ENCODE measurements around the gene OVOL3. TPM values are rescaled to one million over a fixed set of nuclear protein-coding genes. Genes with fewer than 3 reads are reported as not detected.

The OVOL3 gene
- total RNA-seq, 2 experiments from 2014 or later: not detected

DNA sequence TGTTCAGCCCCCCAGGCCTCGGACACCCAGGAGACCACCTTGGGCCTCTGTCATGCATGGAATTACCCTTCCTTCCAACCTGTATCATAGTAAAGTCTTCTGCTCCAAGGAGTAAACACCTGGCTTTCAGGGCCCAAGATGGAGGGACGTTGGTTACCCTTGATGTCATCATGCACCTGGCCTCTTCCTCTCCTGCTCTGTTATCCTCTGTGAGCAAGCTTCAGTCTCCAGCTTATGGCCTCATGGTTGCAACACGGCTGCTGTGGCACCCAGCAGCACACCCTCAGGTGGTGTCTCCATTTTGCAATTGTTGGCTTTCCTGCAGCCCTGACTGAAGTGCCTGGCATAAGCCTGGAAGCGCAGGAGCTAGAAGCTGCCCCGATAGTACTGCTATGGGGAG is 4.0 kb upstream of the OVOL3 start:
- Mint-ChIP-seq H3K27me3 (no peaks in the 10 kb centered on the region), H3K4me3 (no peak overlapping the region), H3K4me1 (no peaks in the 10 kb centered on the region), H3K27ac (no peak overlapping the region), H3K9me3 (no peaks in the 10 kb centered on the region), H3K36me3 (peaks cover 13% of the 10 kb centered on the region)
- POLR2A ChIA-PET: interaction anchor here (0.8 to 1.6 kb wide), 2 partner anchors 14 to 21 kb away, joined by 5 read pairs; no protein-coding TSS in a partner anchor
- ATAC-seq (ENCODE audit: low read depth) (no peak), DNase-seq (no peak)

DNA sequence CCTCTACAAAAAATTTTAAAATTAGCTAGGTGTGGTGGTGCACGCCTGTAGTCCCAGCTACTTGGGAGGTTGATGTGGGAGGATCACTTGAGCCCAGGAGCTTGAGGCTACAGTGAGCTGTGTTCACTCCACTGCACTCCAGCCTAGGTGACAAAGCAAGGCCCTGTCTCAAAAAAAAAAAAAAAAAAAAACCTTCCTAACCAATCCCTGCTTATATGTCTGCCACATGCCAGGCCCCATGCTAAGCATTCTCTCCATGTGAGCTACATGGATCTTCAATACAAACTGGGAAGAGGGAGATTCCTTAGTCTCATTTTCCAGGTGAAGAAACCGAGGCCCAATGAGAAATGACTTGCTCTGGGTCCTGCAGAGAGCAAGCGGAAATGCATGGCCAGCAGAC is 2.3 kb upstream of the OVOL3 start:
- POLR2A ChIA-PET: no interaction called here
- Mint-ChIP-seq H3K36me3 (peaks cover 16% of the 10 kb centered on the region), H3K9me3 (no peaks in the 10 kb centered on the region), H3K27ac (no peak overlapping the region), H3K27me3 (no peaks in the 10 kb centered on the region), H3K4me3 (no peak overlapping the region), H3K4me1 (peaks cover 7% of the 10 kb centered on the region)
- DNase-seq (no peak), ATAC-seq (ENCODE audit: low read depth) (no peak)

DNA sequence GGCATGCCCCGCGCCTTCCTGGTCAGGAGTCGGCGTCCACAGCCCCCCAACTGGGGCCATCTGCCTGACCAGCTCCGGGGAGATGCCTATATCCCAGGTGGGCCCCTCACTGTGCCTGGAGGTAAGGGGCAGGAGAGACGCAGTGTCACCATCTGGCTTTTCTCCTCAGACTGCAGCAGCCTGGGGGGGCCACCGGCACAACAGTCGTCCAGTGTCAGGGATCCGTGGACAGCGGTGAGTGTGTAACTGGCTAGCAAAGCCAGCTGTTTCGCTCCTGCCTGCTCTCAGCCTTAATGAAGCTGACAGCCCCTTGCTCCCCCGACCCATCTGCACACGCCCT is 227 bp downstream of the OVOL3 start:
- ATAC-seq (ENCODE audit: low read depth): no peak
- no peaks in the 10 kb centered on the region for H3K9me3 Mint-ChIP-seq
- H3K4me1 Mint-ChIP-seq: peaks cover 17% of the 10 kb centered on the region
- H3K36me3 Mint-ChIP-seq: peaks cover 11% of the 10 kb centered on the region
- no peaks in the 10 kb centered on the region for H3K27me3 Mint-ChIP-seq
- H3K4me3 Mint-ChIP-seq: no peak overlapping the region
- no peak for DNase-seq
- POLR2A ChIA-PET: no interaction called here
- no peak overlapping the region for H3K27ac Mint-ChIP-seq

DNA sequence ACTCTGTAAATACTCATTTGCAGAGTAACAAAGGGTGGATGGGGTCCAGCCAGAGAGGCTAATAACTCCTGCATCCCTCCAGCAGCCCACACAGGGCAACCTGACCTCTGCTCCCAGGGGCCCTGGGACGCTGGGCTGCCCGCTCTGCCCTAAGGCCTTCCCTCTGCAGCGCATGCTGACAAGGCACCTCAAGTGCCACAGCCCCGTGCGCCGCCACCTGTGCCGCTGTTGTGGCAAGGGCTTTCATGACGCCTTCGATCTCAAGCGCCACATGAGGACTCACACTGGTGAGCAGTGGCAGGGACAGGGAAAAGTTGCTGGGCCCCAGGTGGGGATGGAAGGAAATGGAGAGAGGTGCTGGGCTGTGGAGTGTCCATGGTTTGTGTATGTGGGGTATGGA is 1.7 kb downstream of the OVOL3 start:
- peak overlapping the region; percentile 71 for H3K4me3 Mint-ChIP-seq
- H3K36me3 Mint-ChIP-seq: peaks cover 15% of the 10 kb centered on the region
- no peaks in the 10 kb centered on the region for H3K27me3 Mint-ChIP-seq
- H3K9me3 Mint-ChIP-seq: no peaks in the 10 kb centered on the region
- H3K27ac Mint-ChIP-seq: peak overlapping the region; percentile 48
- peaks cover 26% of the 10 kb centered on the region for H3K4me1 Mint-ChIP-seq
- DNase-seq (no peak), ATAC-seq (ENCODE audit: low read depth) (no peak)
- POLR2A ChIA-PET: no interaction called here

DNA sequence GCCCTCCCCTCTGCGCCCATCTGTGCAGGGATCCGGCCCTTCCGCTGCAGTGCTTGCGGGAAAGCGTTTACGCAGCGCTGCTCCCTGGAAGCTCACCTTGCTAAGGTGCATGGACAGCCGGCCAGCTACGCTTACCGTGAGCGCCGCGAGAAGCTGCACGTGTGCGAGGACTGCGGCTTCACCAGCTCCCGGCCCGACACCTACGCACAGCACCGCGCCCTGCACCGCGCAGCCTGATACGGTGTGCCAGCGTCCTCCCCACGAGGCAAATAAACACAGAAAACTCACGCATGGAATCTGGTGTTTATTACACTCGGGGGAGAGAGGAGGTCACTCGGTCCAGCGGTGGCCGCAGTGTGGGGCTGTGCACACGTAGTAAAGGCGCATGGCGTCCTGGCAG is 2.5 kb downstream of the OVOL3 start:
- peak overlapping the region; percentile 98 for H3K4me3 Mint-ChIP-seq
- peak overlapping the region; percentile 52 for H3K27ac Mint-ChIP-seq
- no peaks in the 10 kb centered on the region for H3K27me3 Mint-ChIP-seq
- ATAC-seq (ENCODE audit: low read depth) (no peak), DNase-seq (no peak)
- no peaks in the 10 kb centered on the region for H3K9me3 Mint-ChIP-seq
- POLR2A ChIA-PET: interaction anchor here (2.1 kb wide), 1 partner anchor 60 kb away, joined by 11 read pairs; the partner anchor contains the start of genes THAP8 and WDR62
- H3K4me1 Mint-ChIP-seq: peaks cover 28% of the 10 kb centered on the region
- peaks cover 22% of the 10 kb centered on the region for H3K36me3 Mint-ChIP-seq

DNA sequence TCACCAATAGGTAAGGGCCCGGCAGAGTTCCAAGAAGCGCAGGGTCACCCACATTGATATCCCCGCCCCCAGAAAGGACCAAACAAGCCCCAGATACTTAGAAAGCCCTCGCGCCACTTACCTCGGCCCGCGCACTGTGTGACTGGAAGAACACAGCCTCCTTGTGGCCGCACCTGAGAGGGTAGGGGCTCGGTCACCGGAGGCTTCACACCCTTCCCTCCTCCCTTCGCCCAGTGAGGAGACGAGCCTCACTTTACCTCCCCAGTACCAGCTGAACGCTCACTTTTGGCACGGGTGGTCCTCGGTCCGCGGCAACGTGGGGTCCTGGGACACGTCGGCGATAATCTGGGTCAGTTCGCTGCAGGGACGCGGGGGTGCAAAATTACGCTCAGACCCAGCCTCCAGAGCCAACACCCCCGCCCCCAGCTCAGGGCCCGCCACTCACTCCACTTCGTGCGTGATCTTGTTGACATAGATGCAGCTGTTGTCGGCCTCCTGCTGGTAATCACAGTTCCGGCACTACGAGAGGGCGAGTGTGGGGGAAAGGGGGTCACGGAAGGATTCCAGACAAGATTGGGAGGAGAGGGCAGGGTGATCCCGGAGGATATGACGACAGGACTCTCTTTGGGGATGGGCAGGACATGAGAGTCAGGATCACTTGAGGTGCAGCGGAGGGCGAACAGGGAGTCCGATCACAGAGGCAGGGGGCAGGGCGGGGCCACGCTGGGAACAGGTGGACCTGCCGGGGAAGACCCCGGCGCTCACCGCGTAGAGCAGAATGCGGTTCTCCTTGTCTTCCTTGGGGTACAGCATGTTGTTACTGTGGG is 3.2 kb downstream of the OVOL3 start:
- POLR2A ChIA-PET: interaction anchor here (0.9 to 2.1 kb wide), 7 partner anchors 12 to 119 kb away, joined by 3 to 14 read pairs (median 5); partner anchors contain the start of genes ALKBH6, THAP8, WDR62 and ZNF146
- Mint-ChIP-seq H3K4me1 (peaks cover 28% of the 10 kb centered on the region), H3K36me3 (peaks cover 23% of the 10 kb centered on the region), H3K27me3 (no peaks in the 10 kb centered on the region), H3K27ac (peak overlapping the region; percentile 98), H3K4me3 (peak overlapping the region; percentile 98), H3K9me3 (no peaks in the 10 kb centered on the region)
- ATAC-seq (ENCODE audit: low read depth) (no peak), DNase-seq (no peak)

DNA sequence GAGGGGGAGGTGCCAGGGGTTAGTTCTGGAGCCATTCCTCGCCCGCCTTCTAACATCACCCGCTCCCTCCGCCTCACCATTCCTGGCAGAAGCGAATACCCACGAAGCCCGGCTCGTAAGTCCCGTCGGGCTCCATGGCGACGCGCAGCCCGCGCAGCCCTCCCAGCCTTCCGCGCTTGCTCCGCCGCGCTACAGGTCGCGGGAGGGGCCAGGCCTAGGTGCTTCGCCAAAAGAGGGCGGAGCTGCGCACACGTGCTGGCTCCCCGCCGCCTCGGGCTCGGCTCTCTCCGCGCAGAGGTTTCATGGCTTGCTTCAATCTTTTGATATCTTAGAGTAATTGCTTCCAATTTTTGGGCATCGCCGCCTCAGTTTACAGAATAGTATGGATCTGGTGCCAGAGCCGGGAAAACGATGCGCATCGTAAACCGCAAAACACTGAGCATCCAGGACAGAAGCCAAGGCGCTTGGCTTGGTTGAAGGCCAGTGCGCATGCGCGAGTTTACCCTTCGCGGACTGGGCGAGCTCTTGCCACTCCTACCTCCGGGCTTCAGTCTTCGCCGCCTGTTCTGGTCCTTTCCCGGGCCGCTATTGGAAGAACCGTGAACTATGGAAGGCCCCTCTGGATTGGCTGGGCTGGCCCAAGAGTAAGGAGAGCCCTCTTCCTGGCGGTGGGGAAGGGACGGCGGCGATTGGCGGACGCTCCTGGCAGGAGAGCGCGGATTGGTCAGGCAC is 3.9 kb downstream of the OVOL3 start, which contains the start of gene POLR2I:
POLR2I (minus strand) TSS at position 155 of the 732 bp plus-strand sequence; CDS start at position 136, 19 bp downstream.
- Mint-ChIP-seq H3K36me3 (peaks cover 25% of the 10 kb centered on the region), H3K27ac (peak within 1 kb of the TSS; percentile 98), H3K27me3 (no peaks in the 10 kb centered on the region), H3K4me3 (peak within 1 kb of the TSS; percentile 98), H3K4me1 (peaks cover 29% of the 10 kb centered on the region), H3K9me3 (no peaks in the 10 kb centered on the region)
- POLR2A ChIA-PET: interaction anchor here (0.9 to 2.1 kb wide), 12 partner anchors 11 to 163 kb away, joined by 3 to 14 read pairs (median 4); partner anchors contain the start of genes ALKBH6, CAPNS1, THAP8 and WDR62
- DNase-seq (peak; percentile 97), ATAC-seq (ENCODE audit: low read depth) (peak; percentile 95)

DNA sequence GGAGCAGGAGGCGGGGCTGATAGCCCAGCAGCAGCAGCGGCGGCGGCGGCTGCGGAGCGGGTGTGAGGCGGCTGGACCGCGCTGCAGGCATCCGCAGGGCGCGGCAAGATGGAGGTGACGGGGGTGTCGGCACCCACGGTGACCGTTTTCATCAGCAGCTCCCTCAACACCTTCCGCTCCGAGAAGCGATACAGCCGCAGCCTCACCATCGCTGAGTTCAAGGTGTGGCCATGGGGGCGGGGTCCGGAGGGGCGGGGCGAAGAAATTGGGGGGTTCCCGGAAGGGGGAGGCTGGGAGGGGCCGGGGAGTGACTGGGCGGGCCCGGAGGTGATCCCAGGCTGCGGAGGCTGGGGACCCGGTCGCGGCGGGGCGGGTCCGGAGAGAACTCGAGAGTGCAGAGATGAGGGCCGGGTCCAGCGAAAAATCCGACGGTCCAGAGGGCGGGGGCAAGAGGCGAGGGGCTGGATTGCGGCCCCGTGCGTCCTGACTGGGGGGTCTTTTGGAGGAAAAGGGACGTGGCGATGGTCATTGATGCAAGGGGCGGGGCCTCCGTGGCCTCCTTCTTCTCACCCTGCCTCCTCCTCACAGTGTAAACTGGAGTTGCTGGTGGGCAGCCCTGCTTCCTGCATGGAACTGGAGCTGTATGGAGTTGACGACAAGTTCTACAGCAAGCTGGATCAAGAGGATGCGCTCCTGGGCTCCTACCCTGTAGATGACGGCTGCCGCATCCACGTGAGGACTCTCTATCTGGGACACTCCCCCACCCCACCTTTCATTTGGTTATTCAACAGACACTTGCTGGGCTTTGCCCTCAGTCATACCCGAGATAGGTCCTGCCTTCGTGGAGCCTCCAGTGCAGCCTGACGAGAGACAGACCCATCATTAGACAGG is 4.8 kb downstream of the OVOL3 start, which contains the start of gene TBCB:
TBCB (plus strand) TSS at position 16 of the 891 bp plus-strand sequence; CDS start at position 109, 93 bp downstream.
- H3K36me3 Mint-ChIP-seq: peaks cover 27% of the 10 kb centered on the region
- H3K4me1 Mint-ChIP-seq: peaks cover 31% of the 10 kb centered on the region

DNA sequence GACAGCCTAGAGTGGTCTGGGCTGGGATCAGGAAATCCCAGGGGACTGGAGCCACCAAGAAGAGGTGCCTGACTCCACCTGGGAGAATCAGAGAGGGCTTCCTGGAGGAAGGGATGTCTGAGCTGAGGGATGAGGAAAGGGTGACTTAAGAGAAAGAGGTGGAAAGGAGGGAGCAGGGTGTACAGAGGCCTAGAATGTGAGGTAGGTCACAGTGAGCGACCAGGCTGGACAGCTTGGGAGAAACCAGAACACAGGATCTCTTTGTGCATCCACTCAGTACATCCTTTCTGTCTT is 5.3 kb downstream of the OVOL3 start:
- Mint-ChIP-seq H3K27ac (peak overlapping the region; percentile 98), H3K9me3 (no peaks in the 10 kb centered on the region), H3K27me3 (no peaks in the 10 kb centered on the region), H3K36me3 (peaks cover 27% of the 10 kb centered on the region), H3K4me1 (peaks cover 31% of the 10 kb centered on the region), H3K4me3 (peak overlapping the region; percentile 98)
- DNase-seq (no peak), ATAC-seq (ENCODE audit: low read depth) (no peak)
- POLR2A ChIA-PET: interaction anchor here (0.5 to 2.1 kb wide), 4 partner anchors 10 to 467 kb away, joined by 3 to 9 read pairs (median 6); partner anchors contain the start of gene CAPNS1

More for the DNA sequence above, 4.8 kb downstream of the OVOL3 start, which contains the start of gene TBCB:
- DNase-seq (no peak), ATAC-seq (ENCODE audit: low read depth) (peak; percentile 40)
- Mint-ChIP-seq H3K27ac (peak within 1 kb of the TSS; percentile 98), H3K27me3 (no peaks in the 10 kb centered on the region), H3K4me3 (peak within 1 kb of the TSS; percentile 98), H3K9me3 (no peaks in the 10 kb centered on the region)
- POLR2A ChIA-PET: interaction anchor here (0.5 to 2.1 kb wide), 14 partner anchors 10 to 466 kb away, joined by 3 to 14 read pairs (median 4); partner anchors contain the start of genes ALKBH6, CAPNS1, THAP8 and WDR62

DNA sequence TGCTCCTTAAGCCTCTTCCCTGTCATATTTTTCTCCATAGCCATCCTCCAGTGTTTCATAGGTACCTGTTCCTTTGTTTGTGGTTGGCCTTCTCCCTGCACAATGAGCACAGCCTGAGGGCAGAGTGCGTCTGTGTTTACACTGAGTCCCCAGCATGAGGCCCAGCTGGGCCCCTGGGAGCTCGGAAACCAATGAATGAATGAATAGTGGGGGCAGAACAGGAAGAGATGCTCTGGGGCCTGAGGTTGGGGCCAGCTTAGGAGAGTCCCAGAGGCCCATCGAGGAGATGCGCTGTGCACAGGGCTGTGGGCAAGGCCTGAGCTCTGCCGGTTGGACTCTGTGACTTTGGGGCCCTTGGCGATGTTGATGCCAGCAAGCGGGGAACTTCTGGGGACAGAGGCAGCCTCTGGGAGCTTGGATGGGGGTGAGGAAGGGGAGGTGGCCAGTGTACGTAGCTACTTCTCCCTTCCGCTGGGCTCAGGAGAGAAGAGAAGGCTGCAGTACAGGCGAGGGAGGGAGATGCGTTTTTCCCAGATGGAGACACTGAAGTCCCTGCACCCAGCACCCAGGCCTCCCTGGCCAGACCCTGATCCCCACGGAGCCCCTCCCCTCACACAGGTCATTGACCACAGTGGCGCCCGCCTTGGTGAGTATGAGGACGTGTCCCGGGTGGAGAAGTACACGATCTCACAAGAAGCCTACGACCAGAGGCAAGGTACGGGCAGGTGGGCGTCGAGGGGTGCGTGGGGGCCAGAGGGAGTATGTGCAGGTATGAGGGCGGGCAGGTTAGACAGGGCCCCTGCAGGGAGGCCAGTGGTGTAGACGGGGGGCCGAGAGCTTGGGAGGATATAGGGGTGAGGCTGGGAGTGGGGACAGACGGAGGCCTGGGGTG is 9.4 kb downstream of the OVOL3 start:
- POLR2A ChIA-PET: no interaction called here
- H3K27ac Mint-ChIP-seq: peak overlapping the region; percentile 48
- ATAC-seq (ENCODE audit: low read depth): no peak
- H3K4me1 Mint-ChIP-seq: peaks cover 18% of the 10 kb centered on the region
- no peak for DNase-seq
- no peaks in the 10 kb centered on the region for H3K27me3 Mint-ChIP-seq
- peaks cover 25% of the 10 kb centered on the region for H3K36me3 Mint-ChIP-seq
- no peaks in the 10 kb centered on the region for H3K9me3 Mint-ChIP-seq
- no peak overlapping the region for H3K4me3 Mint-ChIP-seq

DNA sequence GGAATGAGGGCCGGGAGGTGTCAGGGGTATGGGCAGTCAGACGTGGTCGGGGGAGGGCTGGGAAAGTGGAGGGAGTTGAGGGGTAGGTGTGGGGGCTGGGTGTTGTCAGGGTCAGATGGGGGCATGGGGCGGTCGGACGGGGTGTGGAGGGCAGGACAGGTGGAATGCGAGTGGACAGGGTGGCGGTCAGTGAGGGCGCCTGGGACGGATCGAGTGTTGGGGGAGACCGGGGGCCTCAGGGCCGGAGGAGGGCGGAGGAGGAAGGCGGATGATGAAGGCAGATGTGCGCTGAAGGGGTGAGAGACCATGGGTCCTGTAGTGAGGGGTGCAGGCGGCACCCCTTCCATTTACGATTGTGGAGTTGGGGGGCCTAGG is 10.0 kb downstream of the OVOL3 start:
- no peak for ATAC-seq (ENCODE audit: low read depth)
- peaks cover 32% of the 10 kb centered on the region for H3K36me3 Mint-ChIP-seq
- no peaks in the 10 kb centered on the region for H3K27me3 Mint-ChIP-seq
- peaks cover 18% of the 10 kb centered on the region for H3K4me1 Mint-ChIP-seq
- no peak for DNase-seq
- POLR2A ChIA-PET: no interaction called here
- no peaks in the 10 kb centered on the region for H3K9me3 Mint-ChIP-seq
- H3K27ac Mint-ChIP-seq: no peak overlapping the region
- no peak overlapping the region for H3K4me3 Mint-ChIP-seq

DNA sequence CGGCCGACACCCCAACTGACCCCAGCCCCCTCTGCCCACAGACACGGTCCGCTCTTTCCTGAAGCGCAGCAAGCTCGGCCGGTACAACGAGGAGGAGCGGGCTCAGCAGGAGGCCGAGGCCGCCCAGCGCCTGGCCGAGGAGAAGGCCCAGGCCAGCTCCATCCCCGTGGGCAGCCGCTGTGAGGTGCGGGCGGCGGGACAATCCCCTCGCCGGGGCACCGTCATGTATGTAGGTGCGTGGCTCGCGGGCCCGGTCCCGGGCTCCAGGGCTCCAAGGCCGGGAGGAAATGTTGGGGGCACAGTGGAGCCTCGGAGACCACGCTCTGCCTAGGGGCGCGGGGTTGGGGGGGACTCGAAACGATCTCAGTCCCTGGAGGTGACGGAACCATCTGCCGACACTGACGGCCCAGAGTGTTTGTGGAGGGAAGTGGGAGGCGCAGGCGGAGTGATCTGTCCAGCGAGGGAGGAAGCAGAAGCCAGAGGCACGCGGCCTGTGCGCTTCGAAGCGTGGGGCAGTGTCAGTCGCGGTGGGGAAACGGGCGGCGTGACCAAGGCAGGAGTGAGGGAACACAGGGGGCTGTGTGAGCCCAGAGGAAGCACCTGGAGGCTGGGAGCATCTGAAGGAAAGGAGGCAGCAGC is 10.7 kb downstream of the OVOL3 start:
- DNase-seq: no peak
- H3K4me1 Mint-ChIP-seq: peaks cover 13% of the 10 kb centered on the region

More for the DNA sequence above, 10.7 kb downstream of the OVOL3 start:
- H3K9me3 Mint-ChIP-seq: no peaks in the 10 kb centered on the region
- H3K27ac Mint-ChIP-seq: no peak overlapping the region
- no peak for ATAC-seq (ENCODE audit: low read depth)
- no peak overlapping the region for H3K4me3 Mint-ChIP-seq
- POLR2A ChIA-PET: no interaction called here
- no peaks in the 10 kb centered on the region for H3K27me3 Mint-ChIP-seq
- peaks cover 32% of the 10 kb centered on the region for H3K36me3 Mint-ChIP-seq
